HT1080 (cell line): ENCODE data around the gene LRRC17. TPM values are rescaled to one million over a fixed set of nuclear protein-coding genes. Genes with fewer than 3 reads are reported as not detected.
"Not testable (repeated sequence)": the region's sequence is repeated elsewhere in the genome, so short reads cannot be mapped to it uniquely, and the experiment has no call there.

ENCODE experiments used
- DNase-seq: peaks from one replicate; pipeline ENCODE4 v3.0.0-alpha.2; 2015; ENCODE audit warnings: low read depth
- total RNA-seq: library from RNA; depleted of rRNA; stranded (reverse); fragments of >200 nt; shearing (Covaris generic); gene quantifications from 2 replicates; pipeline ENCODE4 v1.2.3, GENCODE V29; 2014

Gene LRRC17
- total RNA-seq, 1 experiment from 2014 or later, result 17.0 TPM

GRCh38 chr7:102942181-102942866, 29.5 kb downstream of the LRRC17 start:
- no peak for DNase-seq

- no peak for DNase-seq
These were observed 30.1 kb downstream of the LRRC17 start for GRCh38 chr7:102942868-102943267.

- no peak for DNase-seq
These were observed 30.8 kb downstream of the LRRC17 start for GRCh38 chr7:102943423-102944169.

GRCh38 chr7:102944241-102944640, 31.4 kb downstream of the LRRC17 start:
- no peak for DNase-seq

- no peak for DNase-seq
These were observed 39.0 kb downstream of the LRRC17 start for GRCh38 chr7:102951839-102952238.

- no peak for DNase-seq
These were observed 40.6 kb downstream of the LRRC17 start for GRCh38 chr7:102953406-102953805.

GRCh38 chr7:102954359-102954758, 41.6 kb downstream of the LRRC17 start:
- not testable (repeated sequence) for DNase-seq

GRCh38 chr7:102958004-102958403, 45.2 kb downstream of the LRRC17 start:
- not testable (repeated sequence) for DNase-seq

GRCh38 chr7:102961993-102962392, 49.2 kb downstream of the LRRC17 start:
- DNase-seq, result not testable (repeated sequence)

- no peak for DNase-seq
These were observed 53.7 kb downstream of the LRRC17 start for GRCh38 chr7:102966465-102966864.

- no peak for DNase-seq
These were observed 55.0 kb downstream of the LRRC17 start for GRCh38 chr7:102967798-102968197.

- DNase-seq, result no peak
These were observed 60.4 kb downstream of the LRRC17 start for GRCh38 chr7:102973096-102973802.

GRCh38 chr7:102974366-102975236, 61.8 kb downstream of the LRRC17 start:
- DNase-seq, result peak; percentile 38

GRCh38 chr7:102975854-102976253, 63.1 kb downstream of the LRRC17 start:
- DNase-seq, result no peak

- no peak for DNase-seq
These were observed 63.7 kb downstream of the LRRC17 start for GRCh38 chr7:102976493-102976892.

- not testable (repeated sequence) for DNase-seq
These were observed 64.8 kb downstream of the LRRC17 start for GRCh38 chr7:102977586-102977985.

GRCh38 chr7:102978284-102978683, 65.5 kb downstream of the LRRC17 start:
- DNase-seq, result peak; percentile 90

GRCh38 chr7:102979670-102980069, 66.9 kb downstream of the LRRC17 start:
- DNase-seq, result no peak

- DNase-seq, result no peak
These were observed 68.7 kb downstream of the LRRC17 start for GRCh38 chr7:102981451-102981850.

- DNase-seq, result no peak
These were observed 69.4 kb downstream of the LRRC17 start for GRCh38 chr7:102982235-102982634.

- no peak for DNase-seq
These were observed 70.8 kb downstream of the LRRC17 start for GRCh38 chr7:102983602-102984001.
